Mesodermal cell (in vitro differentiated cells): ENCODE measurements around the gene ANKLE2.

Experiments
- H3K27ac ChIP-seq: 2 replicates; pipeline ENCODE4 v1.7.0; 2013; ENCODE audit warnings: mild to moderate bottlenecking, low read depth, low read length, moderate library complexity; ENCODE audit not compliant: severe bottlenecking
- H3K36me3 ChIP-seq: 2 replicates; pipeline ENCODE4 v1.7.1; 2013; ENCODE audit warnings: mild to moderate bottlenecking, low read length, moderate library complexity; ENCODE audit not compliant: control insufficient read depth, insufficient read depth
- H3K4me1 ChIP-seq: one replicate; pipeline ENCODE4 v1.7.1; 2013; ENCODE audit warnings: mild to moderate bottlenecking, low read length; ENCODE audit not compliant: insufficient read depth, control insufficient read depth, poor library complexity, severe bottlenecking
- H3K4me3 ChIP-seq: 2 replicates; pipeline ENCODE4 v1.7.0; 2013; ENCODE audit warnings: low read length, control low read depth, mild to moderate bottlenecking; ENCODE audit not compliant: insufficient read depth, poor library complexity, severe bottlenecking; ENCODE audit errors: extremely low read depth
- H3K9me3 ChIP-seq: 2 replicates; pipeline ENCODE4 v1.7.1; 2013; ENCODE audit warnings: mild to moderate bottlenecking, low read length, moderate library complexity; ENCODE audit not compliant: control insufficient read depth
- WGBS, 2 experiments: methylation state at CpG; one replicate each; pipeline ENCODE4 v1.1.5; 2013; ENCODE audit warnings: missing lambda C conversion rate in 2 of 2; ENCODE audit not compliant: insufficient coverage in 2 of 2; 5-methylcytosine and 5-hydroxymethylcytosine counted together

Gene ANKLE2

GRCh38 chr12:132743831-132744230 is 17.8 kb downstream of the ANKLE2 start:
- Histone ChIP-seq H3K4me3 (no peak overlapping the region), H3K27ac (no peak overlapping the region), H3K4me1 (no peaks in the 10 kb centered on the region), H3K9me3 (no peaks in the 10 kb centered on the region), H3K36me3 (peaks cover 100% of the 10 kb centered on the region)
- 95 to 96% methylated on average over 11 to 13 of the region's 13 CpGs for WGBS, 2 experiments

- WGBS, 2 experiments: 93 to 94% methylated on average over 6 of the region's 8 CpGs
- Histone ChIP-seq H3K9me3 (no peaks in the 10 kb centered on the region), H3K4me1 (no peaks in the 10 kb centered on the region), H3K27ac (no peak overlapping the region), H3K4me3 (no peak overlapping the region), H3K36me3 (peaks cover 99% of the 10 kb centered on the region)
Measured at GRCh38 chr12:132741620-132742019, 20.0 kb downstream of the ANKLE2 start.

GRCh38 chr12:132740652-132741051 is 21.0 kb downstream of the ANKLE2 start:
- H3K9me3 ChIP-seq: no peaks in the 10 kb centered on the region
- H3K4me1 ChIP-seq: no peaks in the 10 kb centered on the region
- H3K36me3 ChIP-seq: peaks cover 99% of the 10 kb centered on the region
- no peak overlapping the region for H3K27ac ChIP-seq
- WGBS, 2 experiments: 92 to 98% methylated on average over 8 to 11 of the region's 11 CpGs
- H3K4me3 ChIP-seq: no peak overlapping the region

- 95 to 100% methylated on average over 5 to 6 of the region's 6 CpGs for WGBS, 2 experiments
- no peak overlapping the region for H3K27ac ChIP-seq
- H3K9me3 ChIP-seq: no peaks in the 10 kb centered on the region
- H3K4me3 ChIP-seq: no peak overlapping the region
- H3K4me1 ChIP-seq: no peaks in the 10 kb centered on the region
- peaks cover 99% of the 10 kb centered on the region for H3K36me3 ChIP-seq
Measured at GRCh38 chr12:132740313-132740646, 21.4 kb downstream of the ANKLE2 start.

GRCh38 chr12:132739600-132740312 is 21.9 kb downstream of the ANKLE2 start:
- Histone ChIP-seq H3K4me1 (no peaks in the 10 kb centered on the region), H3K36me3 (peaks cover 99% of the 10 kb centered on the region), H3K9me3 (no peaks in the 10 kb centered on the region), H3K27ac (no peak overlapping the region), H3K4me3 (no peak overlapping the region)
- 96 to 97% methylated on average over 11 to 14 of the region's 19 CpGs for WGBS, 2 experiments

GRCh38 chr12:132736913-132737312 is 24.7 kb downstream of the ANKLE2 start:
- Histone ChIP-seq H3K4me3 (no peak overlapping the region), H3K4me1 (no peaks in the 10 kb centered on the region), H3K9me3 (no peaks in the 10 kb centered on the region), H3K36me3 (peaks cover 95% of the 10 kb centered on the region), H3K27ac (no peak overlapping the region)
- 92 to 94% methylated on average over 14 to 15 of the region's 15 CpGs for WGBS, 2 experiments

GRCh38 chr12:132736378-132736777 is 25.3 kb downstream of the ANKLE2 start:
- Histone ChIP-seq H3K9me3 (no peaks in the 10 kb centered on the region), H3K36me3 (peaks cover 95% of the 10 kb centered on the region), H3K4me1 (no peaks in the 10 kb centered on the region), H3K27ac (no peak overlapping the region), H3K4me3 (no peak overlapping the region)
- WGBS, 2 experiments: 97 to 98% methylated on average over 11 to 12 of the region's 12 CpGs

- no peaks in the 10 kb centered on the region for H3K4me1 ChIP-seq
- H3K4me3 ChIP-seq: no peak overlapping the region
- no peak overlapping the region for H3K27ac ChIP-seq
- H3K36me3 ChIP-seq: peaks cover 95% of the 10 kb centered on the region
- 96 to 99% methylated on average over 19 to 20 of the region's 20 CpGs for WGBS, 2 experiments
- H3K9me3 ChIP-seq: no peaks in the 10 kb centered on the region
Measured at GRCh38 chr12:132735496-132735895, 26.1 kb downstream of the ANKLE2 start.

- H3K4me1 ChIP-seq: no peaks in the 10 kb centered on the region
- H3K9me3 ChIP-seq: no peaks in the 10 kb centered on the region
- H3K4me3 ChIP-seq: no peak overlapping the region
- H3K36me3 ChIP-seq: peaks cover 92% of the 10 kb centered on the region
- 86 to 88% methylated on average over 9 to 10 of the region's 10 CpGs for WGBS, 2 experiments
- peak overlapping the region; percentile 36 for H3K27ac ChIP-seq
Measured at GRCh38 chr12:132734206-132734605, 27.4 kb downstream of the ANKLE2 start.

GRCh38 chr12:132731574-132731973 is 30.1 kb downstream of the ANKLE2 start:
- Histone ChIP-seq H3K9me3 (no peaks in the 10 kb centered on the region), H3K36me3 (peaks cover 91% of the 10 kb centered on the region), H3K4me1 (no peaks in the 10 kb centered on the region), H3K4me3 (no peak overlapping the region), H3K27ac (no peak overlapping the region)
- 89 to 97% methylated on average over 14 to 16 of the region's 17 CpGs for WGBS, 2 experiments

- Histone ChIP-seq H3K4me3 (no peak overlapping the region), H3K36me3 (peaks cover 91% of the 10 kb centered on the region), H3K9me3 (no peaks in the 10 kb centered on the region), H3K27ac (no peak overlapping the region), H3K4me1 (no peaks in the 10 kb centered on the region)
- WGBS, 2 experiments: 96 to 99% methylated on average over 7 to 10 of the region's 11 CpGs
Measured at GRCh38 chr12:132730353-132730752, 31.3 kb downstream of the ANKLE2 start.
